DND-41 (cell line): ENCODE results near the gene PTPRR.

Experiments
- ATAC-seq: fragments of 200-7000 bp; cut with Tn5 transposase; 3 replicates; pipeline ENCODE4 v1.9.1; 2021; ENCODE audit warnings: low read depth; ENCODE audit not compliant: insufficient read depth
- DNase-seq: peaks from one replicate; pipeline ENCODE4 v3.0.0-alpha.2; 2020
- H2AFZ ChIP-seq: 2 replicates; pipeline ENCODE4 v1.6.0; 2012; ENCODE audit warnings: low read depth, low read length
- H3K27ac ChIP-seq: 2 replicates; pipeline ENCODE4 v1.5.1; 2012; ENCODE audit warnings: low read length, inconsistent platforms
- H3K27me3 ChIP-seq: fragments of 200-600 bp; sonication (generic); 2 replicates; pipeline ENCODE4 v1.6.0; 2012; ENCODE audit warnings: low read length, mild to moderate bottlenecking, inconsistent platforms; ENCODE audit not compliant: insufficient read depth, poor library complexity
- H3K36me3 ChIP-seq: 2 replicates; pipeline ENCODE4 v1.5.1; 2012; ENCODE audit warnings: low read length, inconsistent platforms; ENCODE audit not compliant: insufficient read depth
- H3K4me1 ChIP-seq: 2 replicates; pipeline ENCODE4 v1.5.1; 2012; ENCODE audit warnings: mild to moderate bottlenecking, low read length; ENCODE audit not compliant: insufficient read depth
- H3K4me2 ChIP-seq: 2 replicates; pipeline ENCODE4 v1.6.0; 2012; ENCODE audit warnings: mild to moderate bottlenecking, moderate library complexity, low read length, inconsistent platforms; ENCODE audit not compliant: insufficient read depth
- H3K4me3 ChIP-seq, 2 experiments: fragments of 200-600 bp in 1 of 2; shearing (Covaris generic) in 1 of 2; 2 replicates each; pipeline ENCODE4 v1.5.1; 2012 to 2016; ENCODE audit warnings: inconsistent platforms in 2 of 2, low read length in 2 of 2, mild to moderate bottlenecking in 2 of 2, low read depth in 1 of 2, moderate library complexity in 1 of 2
- H3K79me2 ChIP-seq: 2 replicates; pipeline ENCODE4 v1.6.0; 2012; ENCODE audit warnings: low read length, inconsistent platforms; ENCODE audit not compliant: insufficient read depth
- H3K9ac ChIP-seq: 2 replicates; pipeline ENCODE4 v1.6.0; 2012; ENCODE audit warnings: low read depth, mild to moderate bottlenecking, inconsistent platforms, low read length, moderate library complexity
- H3K9me3 ChIP-seq: 2 replicates; pipeline ENCODE4 v1.5.1; 2012; ENCODE audit warnings: low read length, moderate library complexity, mild to moderate bottlenecking, inconsistent platforms; ENCODE audit not compliant: insufficient read depth, severe bottlenecking
- H4K20me1 ChIP-seq: 2 replicates; pipeline ENCODE4 v1.6.0; 2012; ENCODE audit warnings: low read length; ENCODE audit not compliant: insufficient read depth
- CTCF ChIP-seq: IDR thresholded peaks from 2 replicates; pipeline ENCODE4 v1.5.1; 2012; ENCODE audit warnings: borderline replicate concordance, low read length, moderate library complexity, mild to moderate bottlenecking; ENCODE audit not compliant: poor library complexity, severe bottlenecking; ENCODE audit errors: extremely low read depth
- EZH2 ChIP-seq: IDR thresholded peaks from 3 replicates; pipeline ENCODE4 v1.6.1; 2012; ENCODE audit warnings: borderline replicate concordance, low read depth, mild to moderate bottlenecking, moderate library complexity, low read length, inconsistent platforms; ENCODE audit not compliant: severe bottlenecking

Gene PTPRR

GRCh38 chr12:70824511-70824910, 96.0 kb downstream of the PTPRR start:
- Histone ChIP-seq H4K20me1 (no peaks in the 10 kb centered on the region), H3K27me3 (no peaks in the 10 kb centered on the region), H3K36me3 (no peaks in the 10 kb centered on the region), H3K79me2 (no peaks in the 10 kb centered on the region), H3K9me3 (no peaks in the 10 kb centered on the region), H3K4me1 (no peaks in the 10 kb centered on the region), H2AFZ (no peak overlapping the region), H3K9ac (no peak overlapping the region), H3K4me2 (no peak overlapping the region), H3K4me3 (no peak overlapping the region), H3K27ac (no peak overlapping the region)
- TF ChIP-seq CTCF (no peak), EZH2 (no peak)
- DNase-seq (no peak), ATAC-seq (no peak)

GRCh38 chr12:70823182-70823976, 97.2 kb downstream of the PTPRR start:
- Histone ChIP-seq H3K79me2 (no peaks in the 10 kb centered on the region), H3K27ac (no peak overlapping the region), H3K4me1 (no peaks in the 10 kb centered on the region), H4K20me1 (no peaks in the 10 kb centered on the region), H3K4me3 (no peak overlapping the region), H2AFZ (no peak overlapping the region), H3K9me3 (no peaks in the 10 kb centered on the region), H3K27me3 (no peaks in the 10 kb centered on the region), H3K9ac (no peak overlapping the region), H3K4me2 (no peak overlapping the region), H3K36me3 (no peaks in the 10 kb centered on the region)
- no peak for TF ChIP-seq CTCF
- no peak for TF ChIP-seq EZH2
- DNase-seq (no peak), ATAC-seq (no peak)

- no peaks in the 10 kb centered on the region for H3K36me3 ChIP-seq
- no peaks in the 10 kb centered on the region for H3K9me3 ChIP-seq
- H3K79me2 ChIP-seq = no peaks in the 10 kb centered on the region
- DNase-seq (no peak), ATAC-seq (no peak)
- TF ChIP-seq EZH2 = no peak
- TF ChIP-seq CTCF = no peak
- no peak overlapping the region for H3K4me2 ChIP-seq
- no peak overlapping the region for H2AFZ ChIP-seq
- H3K27ac ChIP-seq = no peak overlapping the region
- H3K4me3 ChIP-seq = no peak overlapping the region
- no peaks in the 10 kb centered on the region for H3K4me1 ChIP-seq
- no peak overlapping the region for H3K9ac ChIP-seq
- H3K27me3 ChIP-seq = no peaks in the 10 kb centered on the region
- H4K20me1 ChIP-seq = no peaks in the 10 kb centered on the region
These were observed 98.1 kb downstream of the PTPRR start for GRCh38 chr12:70822412-70822811.
